ENCODE results near the gene RASSF1.
"Not testable (repeated sequence)": the region's sequence is repeated elsewhere in the genome, so short reads cannot be mapped to it uniquely, and the experiment has no call there.

Gene RASSF1

DNA sequence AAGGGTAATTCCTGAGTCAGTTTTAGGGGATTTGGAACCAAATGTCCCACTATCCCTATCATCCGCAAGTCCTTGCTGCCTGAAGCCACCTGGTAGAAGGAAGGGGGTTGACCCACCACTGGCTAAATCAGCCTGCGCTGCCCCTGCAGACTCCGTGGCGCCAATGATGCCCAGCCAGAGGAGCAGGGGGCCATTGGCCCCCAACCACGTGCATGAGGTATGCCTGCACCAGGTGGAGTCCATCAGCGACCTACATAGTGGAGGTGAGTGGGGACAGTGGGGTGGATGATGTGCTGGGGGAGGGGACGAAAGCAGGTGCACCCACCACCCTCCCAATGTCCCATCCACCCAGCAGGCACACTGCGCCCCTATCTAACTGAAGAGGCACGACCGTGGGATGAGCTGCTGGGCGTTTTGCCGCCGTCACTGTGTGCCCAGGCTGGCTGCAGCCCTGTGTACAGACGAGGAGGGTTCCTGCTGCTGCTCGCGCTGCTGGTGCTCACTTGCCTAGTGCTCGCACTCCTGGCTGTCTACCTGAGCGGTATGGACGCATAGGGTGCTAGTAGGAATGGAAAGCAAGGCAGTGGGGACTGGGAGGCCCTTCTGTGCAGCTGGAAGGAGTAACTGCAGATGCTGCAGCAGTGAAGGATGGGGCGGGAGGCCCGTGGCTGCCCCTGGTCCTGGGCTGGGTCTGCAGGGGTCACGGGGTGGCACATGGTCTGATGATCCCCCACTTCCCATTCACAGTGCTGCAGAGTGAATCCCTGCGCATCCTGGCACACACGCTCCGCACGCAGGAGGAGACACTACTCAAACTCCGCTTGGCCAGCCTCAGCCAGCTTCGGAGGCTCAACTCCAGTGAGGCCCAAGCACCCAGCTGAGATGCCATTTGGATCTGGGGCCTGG is 54.1 kb downstream of the RASSF1 start:
- DNase-seq (ENCODE audit: low read depth in 2 of 2), result no peak

DNA sequence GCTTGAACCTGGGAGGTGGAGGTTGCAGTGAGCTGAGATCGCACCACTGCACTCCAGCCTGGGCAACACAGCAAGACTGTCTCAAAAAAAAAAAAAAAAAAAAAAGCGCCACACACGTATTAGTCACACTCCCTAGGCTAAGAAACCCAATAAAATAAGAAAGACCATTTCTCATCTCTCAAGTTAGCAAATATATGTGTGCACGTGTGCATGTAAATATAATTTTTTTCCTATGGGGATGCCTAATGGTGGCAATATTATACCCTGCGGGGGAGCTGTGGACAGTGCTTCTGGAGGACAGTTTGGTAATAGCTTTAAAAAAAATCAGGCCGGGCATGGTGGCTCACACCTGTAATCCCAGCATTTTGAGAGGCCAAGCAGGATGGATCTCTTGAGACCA is 56.5 kb downstream of the RASSF1 start:
- DNase-seq (ENCODE audit: low read depth in 2 of 2), result not testable (repeated sequence)

Measured in stimulated activated CD8-positive, alpha-beta memory T cell treated with anti-CD3 and anti-CD28 coated beads, Interleukin-2, amount 100 ng/mL, for 1 hour (primary cell).